ENCODE results near the gene GSTM4. TPM values are rescaled to one million over a fixed set of nuclear protein-coding genes. Genes with fewer than 3 reads are reported as not detected.
"Not testable (repeated sequence)": the region's sequence is repeated elsewhere in the genome, so short reads cannot be mapped to it uniquely, and the experiment has no call there.

GSTM4 gene
- polyA plus RNA-seq, 1 donor from 2014 or later = 0.71 TPM

GRCh38 chr1:109659997-109660690 is 4.2 kb downstream of the GSTM4 start:
- no peak overlapping the region for H2AFZ ChIP-seq (ENCODE audit: low read depth, low read length)
- H3F3A ChIP-seq (ENCODE audit: insufficient read depth, low read length, poor library complexity, severe bottlenecking) = no peaks in the 10 kb centered on the region
- no peaks in the 10 kb centered on the region for H3K9me2 ChIP-seq (ENCODE audit: insufficient read depth, low read length)
- H3K9me3 ChIP-seq (ENCODE audit: low read length) = no peaks in the 10 kb centered on the region
- H3K9ac ChIP-seq (ENCODE audit: low read length) = no peak overlapping the region
- no peaks in the 10 kb centered on the region for H3K27me3 ChIP-seq (ENCODE audit: insufficient read depth, low read depth, low read length)
- no peak overlapping the region for H3K27ac ChIP-seq (ENCODE audit: low read length)
- no peaks in the 10 kb centered on the region for H3K79me2 ChIP-seq (replicated peaks; ENCODE audit: insufficient read depth, low read length)
- TF ChIP-seq POLR2AphosphoS5 (IDR thresholded peaks at IDR 0.05) = no peak
- no peak for TF ChIP-seq SMC3 (conservative IDR thresholded peaks at IDR 0.05; ENCODE audit: poor library complexity)
- no peak for TF ChIP-seq TAF1 (IDR thresholded peaks at IDR 0.05; ENCODE audit: low read depth)
- TF ChIP-seq RAD21 (conservative IDR thresholded peaks at IDR 0.05) = no peak
- TF ChIP-seq, protein P1, sequence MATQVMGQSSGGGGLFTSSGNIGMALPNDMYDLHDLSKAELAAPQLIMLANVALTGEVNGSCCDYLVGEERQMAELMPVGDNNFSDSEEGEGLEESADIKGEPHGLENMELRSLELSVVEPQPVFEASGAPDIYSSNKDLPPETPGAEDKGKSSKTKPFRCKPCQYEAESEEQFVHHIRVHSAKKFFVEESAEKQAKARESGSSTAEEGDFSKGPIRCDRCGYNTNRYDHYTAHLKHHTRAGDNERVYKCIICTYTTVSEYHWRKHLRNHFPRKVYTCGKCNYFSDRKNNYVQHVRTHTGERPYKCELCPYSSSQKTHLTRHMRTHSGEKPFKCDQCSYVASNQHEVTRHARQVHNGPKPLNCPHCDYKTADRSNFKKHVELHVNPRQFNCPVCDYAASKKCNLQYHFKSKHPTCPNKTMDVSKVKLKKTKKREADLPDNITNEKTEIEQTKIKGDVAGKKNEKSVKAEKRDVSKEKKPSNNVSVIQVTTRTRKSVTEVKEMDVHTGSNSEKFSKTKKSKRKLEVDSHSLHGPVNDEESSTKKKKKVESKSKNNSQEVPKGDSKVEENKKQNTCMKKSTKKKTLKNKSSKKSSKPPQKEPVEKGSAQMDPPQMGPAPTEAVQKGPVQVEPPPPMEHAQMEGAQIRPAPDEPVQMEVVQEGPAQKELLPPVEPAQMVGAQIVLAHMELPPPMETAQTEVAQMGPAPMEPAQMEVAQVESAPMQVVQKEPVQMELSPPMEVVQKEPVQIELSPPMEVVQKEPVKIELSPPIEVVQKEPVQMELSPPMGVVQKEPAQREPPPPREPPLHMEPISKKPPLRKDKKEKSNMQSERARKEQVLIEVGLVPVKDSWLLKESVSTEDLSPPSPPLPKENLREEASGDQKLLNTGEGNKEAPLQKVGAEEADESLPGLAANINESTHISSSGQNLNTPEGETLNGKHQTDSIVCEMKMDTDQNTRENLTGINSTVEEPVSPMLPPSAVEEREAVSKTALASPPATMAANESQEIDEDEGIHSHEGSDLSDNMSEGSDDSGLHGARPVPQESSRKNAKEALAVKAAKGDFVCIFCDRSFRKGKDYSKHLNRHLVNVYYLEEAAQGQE (IDR thresholded peaks at IDR 0.05; ENCODE audit: borderline replicate concordance) = no peak
- TF ChIP-seq EP300 (conservative IDR thresholded peaks at IDR 0.05; ENCODE audit: poor library complexity, severe bottlenecking) = no peak
- no peak for TF ChIP-seq MXI1 (conservative IDR thresholded peaks at IDR 0.05; ENCODE audit: poor library complexity, severe bottlenecking)
- TF ChIP-seq, protein P2, sequence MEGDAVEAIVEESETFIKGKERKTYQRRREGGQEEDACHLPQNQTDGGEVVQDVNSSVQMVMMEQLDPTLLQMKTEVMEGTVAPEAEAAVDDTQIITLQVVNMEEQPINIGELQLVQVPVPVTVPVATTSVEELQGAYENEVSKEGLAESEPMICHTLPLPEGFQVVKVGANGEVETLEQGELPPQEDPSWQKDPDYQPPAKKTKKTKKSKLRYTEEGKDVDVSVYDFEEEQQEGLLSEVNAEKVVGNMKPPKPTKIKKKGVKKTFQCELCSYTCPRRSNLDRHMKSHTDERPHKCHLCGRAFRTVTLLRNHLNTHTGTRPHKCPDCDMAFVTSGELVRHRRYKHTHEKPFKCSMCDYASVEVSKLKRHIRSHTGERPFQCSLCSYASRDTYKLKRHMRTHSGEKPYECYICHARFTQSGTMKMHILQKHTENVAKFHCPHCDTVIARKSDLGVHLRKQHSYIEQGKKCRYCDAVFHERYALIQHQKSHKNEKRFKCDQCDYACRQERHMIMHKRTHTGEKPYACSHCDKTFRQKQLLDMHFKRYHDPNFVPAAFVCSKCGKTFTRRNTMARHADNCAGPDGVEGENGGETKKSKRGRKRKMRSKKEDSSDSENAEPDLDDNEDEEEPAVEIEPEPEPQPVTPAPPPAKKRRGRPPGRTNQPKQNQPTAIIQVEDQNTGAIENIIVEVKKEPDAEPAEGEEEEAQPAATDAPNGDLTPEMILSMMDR (IDR thresholded peaks at IDR 0.05; ENCODE audit: poor library complexity, severe bottlenecking) = no peak
- no peak for TF ChIP-seq EZH2 (IDR thresholded peaks at IDR 0.05; ENCODE audit: borderline replicate concordance, insufficient read depth, low read length, poor library complexity, severe bottlenecking)
- H4K20me1 ChIP-seq (ENCODE audit: insufficient read depth) = no peaks in the 10 kb centered on the region
- H3K4me2 ChIP-seq (ENCODE audit: low read length) = no peak overlapping the region
- H3K4me3 ChIP-seq (ENCODE audit: low read length) = no peak overlapping the region
- H3K36me3 ChIP-seq (ENCODE audit: insufficient read depth, low read length) = no peaks in the 10 kb centered on the region

GRCh38 chr1:109660691-109661026 is 4.8 kb downstream of the GSTM4 start:
- not testable (repeated sequence) for H3K27me3 ChIP-seq (ENCODE audit: insufficient read depth, low read depth, low read length); H3F3A ChIP-seq (ENCODE audit: insufficient read depth, low read length, poor library complexity, severe bottlenecking); H3K4me3 ChIP-seq (ENCODE audit: low read length); H2AFZ ChIP-seq (ENCODE audit: low read depth, low read length); H3K4me2 ChIP-seq (ENCODE audit: low read length); H3K9me3 ChIP-seq (ENCODE audit: low read length); H3K27ac ChIP-seq (ENCODE audit: low read length); H3K9me2 ChIP-seq (ENCODE audit: insufficient read depth, low read length); H4K20me1 ChIP-seq (ENCODE audit: insufficient read depth); H3K36me3 ChIP-seq (ENCODE audit: insufficient read depth, low read length); H3K9ac ChIP-seq (ENCODE audit: low read length); H3K79me2 ChIP-seq (replicated peaks; ENCODE audit: insufficient read depth, low read length)

DNA sequence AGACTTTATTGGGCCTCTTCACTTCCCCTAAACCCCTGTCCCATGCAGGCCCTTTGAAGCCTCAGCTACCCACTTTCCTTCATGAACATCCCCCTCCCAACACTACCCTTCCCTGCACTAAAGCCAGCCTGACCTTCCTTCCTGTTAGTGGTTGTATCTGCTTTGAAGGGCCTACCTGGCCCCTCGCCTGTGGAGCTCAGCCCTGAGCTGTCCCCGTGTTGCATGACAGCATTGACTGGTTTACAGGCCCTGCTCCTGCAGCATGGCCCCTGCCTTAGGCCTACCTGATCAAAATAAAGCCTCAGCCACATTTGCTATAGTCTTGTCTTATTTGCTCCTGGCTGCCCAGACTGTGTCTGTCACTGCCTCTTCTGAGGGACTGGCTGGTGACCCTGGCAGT is 5.5 kb downstream of the GSTM4 start:
- Histone ChIP-seq H3K27ac (ENCODE audit: low read length) (no peak overlapping the region), H3K9me2 (ENCODE audit: insufficient read depth, low read length) (no peaks in the 10 kb centered on the region)

More for the DNA sequence above, 5.5 kb downstream of the GSTM4 start:
- TF ChIP-seq POLR2AphosphoS5 (IDR thresholded peaks at IDR 0.05) (no peak), TAF1 (IDR thresholded peaks at IDR 0.05; ENCODE audit: low read depth) (no peak)
- Histone ChIP-seq H3K9ac (ENCODE audit: low read length) (no peak overlapping the region), H3K9me3 (ENCODE audit: low read length) (no peaks in the 10 kb centered on the region), H3K27me3 (ENCODE audit: insufficient read depth, low read depth, low read length) (no peaks in the 10 kb centered on the region), H3K4me3 (ENCODE audit: low read length) (no peak overlapping the region), H4K20me1 (ENCODE audit: insufficient read depth) (no peaks in the 10 kb centered on the region), H3F3A (ENCODE audit: insufficient read depth, low read length, poor library complexity, severe bottlenecking) (no peaks in the 10 kb centered on the region), H3K79me2 (replicated peaks; ENCODE audit: insufficient read depth, low read length) (no peaks in the 10 kb centered on the region), H3K4me2 (ENCODE audit: low read length) (no peak overlapping the region), H3K36me3 (ENCODE audit: insufficient read depth, low read length) (no peaks in the 10 kb centered on the region), H2AFZ (ENCODE audit: low read depth, low read length) (no peak overlapping the region)
